Measurements from ENCODE around the gene WDFY4. TPM values are rescaled to one million over a fixed set of nuclear protein-coding genes. Genes with fewer than 3 reads are reported as not detected.

The WDFY4 gene
- total RNA-seq, 4 donors from 2014 or later = 0.61 to 3.8 (median 0.88) TPM

DNA sequence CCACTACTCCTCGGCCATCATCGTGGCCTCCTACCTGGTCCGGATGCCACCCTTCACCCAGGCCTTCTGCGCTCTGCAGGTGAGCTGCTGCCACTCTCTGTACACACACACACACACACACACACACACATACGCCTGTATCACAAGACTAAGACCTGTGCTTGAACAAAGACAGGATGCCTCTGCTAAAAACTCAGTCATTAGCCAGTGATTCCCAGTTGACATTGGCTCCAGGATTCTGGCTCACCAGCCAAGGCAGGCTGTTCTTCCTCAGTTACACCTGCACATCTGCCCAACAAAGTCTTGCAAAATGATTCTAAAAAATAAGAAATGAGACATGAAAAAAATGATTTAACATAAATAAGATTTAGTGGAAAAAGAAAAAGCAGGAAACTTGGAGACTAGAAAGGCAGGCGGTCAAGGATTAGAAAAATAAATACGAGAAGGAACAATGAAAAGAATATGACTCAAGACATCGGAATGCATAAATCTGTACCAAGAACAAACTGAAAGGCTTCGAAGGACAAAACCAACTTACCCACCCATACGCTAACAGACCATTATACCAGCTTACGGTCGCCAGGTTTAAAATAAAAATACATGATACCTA lies 262.3 kb downstream of the WDFY4 start:
- Histone ChIP-seq H3K27me3 (peaks cover 0 to 5% (median 0%) of the 10 kb centered on the region in 4 donors), H3K4me3 (no peak overlapping the region), H3K9me3 (no peaks in the 10 kb centered on the region), H3K4me1 (peaks cover 0 to 3% (median 0%) of the 10 kb centered on the region in 3 donors), H3K36me3 (no peaks in the 10 kb centered on the region), H3K27ac (no peak overlapping the region)
- TF ChIP-seq, protein P1, sequence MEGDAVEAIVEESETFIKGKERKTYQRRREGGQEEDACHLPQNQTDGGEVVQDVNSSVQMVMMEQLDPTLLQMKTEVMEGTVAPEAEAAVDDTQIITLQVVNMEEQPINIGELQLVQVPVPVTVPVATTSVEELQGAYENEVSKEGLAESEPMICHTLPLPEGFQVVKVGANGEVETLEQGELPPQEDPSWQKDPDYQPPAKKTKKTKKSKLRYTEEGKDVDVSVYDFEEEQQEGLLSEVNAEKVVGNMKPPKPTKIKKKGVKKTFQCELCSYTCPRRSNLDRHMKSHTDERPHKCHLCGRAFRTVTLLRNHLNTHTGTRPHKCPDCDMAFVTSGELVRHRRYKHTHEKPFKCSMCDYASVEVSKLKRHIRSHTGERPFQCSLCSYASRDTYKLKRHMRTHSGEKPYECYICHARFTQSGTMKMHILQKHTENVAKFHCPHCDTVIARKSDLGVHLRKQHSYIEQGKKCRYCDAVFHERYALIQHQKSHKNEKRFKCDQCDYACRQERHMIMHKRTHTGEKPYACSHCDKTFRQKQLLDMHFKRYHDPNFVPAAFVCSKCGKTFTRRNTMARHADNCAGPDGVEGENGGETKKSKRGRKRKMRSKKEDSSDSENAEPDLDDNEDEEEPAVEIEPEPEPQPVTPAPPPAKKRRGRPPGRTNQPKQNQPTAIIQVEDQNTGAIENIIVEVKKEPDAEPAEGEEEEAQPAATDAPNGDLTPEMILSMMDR (IDR thresholded peaks at IDR 0.05) = no peak
- no peak for TF ChIP-seq POLR2A (IDR thresholded peaks at IDR 0.05)
- WGBS, 2 donors = 36 to 58% methylated on average over 8 to 12 of the region's 12 CpGs
- DNase-seq = no peak
- intact Hi-C loops (cut with DNase I) = no loop called here

DNA sequence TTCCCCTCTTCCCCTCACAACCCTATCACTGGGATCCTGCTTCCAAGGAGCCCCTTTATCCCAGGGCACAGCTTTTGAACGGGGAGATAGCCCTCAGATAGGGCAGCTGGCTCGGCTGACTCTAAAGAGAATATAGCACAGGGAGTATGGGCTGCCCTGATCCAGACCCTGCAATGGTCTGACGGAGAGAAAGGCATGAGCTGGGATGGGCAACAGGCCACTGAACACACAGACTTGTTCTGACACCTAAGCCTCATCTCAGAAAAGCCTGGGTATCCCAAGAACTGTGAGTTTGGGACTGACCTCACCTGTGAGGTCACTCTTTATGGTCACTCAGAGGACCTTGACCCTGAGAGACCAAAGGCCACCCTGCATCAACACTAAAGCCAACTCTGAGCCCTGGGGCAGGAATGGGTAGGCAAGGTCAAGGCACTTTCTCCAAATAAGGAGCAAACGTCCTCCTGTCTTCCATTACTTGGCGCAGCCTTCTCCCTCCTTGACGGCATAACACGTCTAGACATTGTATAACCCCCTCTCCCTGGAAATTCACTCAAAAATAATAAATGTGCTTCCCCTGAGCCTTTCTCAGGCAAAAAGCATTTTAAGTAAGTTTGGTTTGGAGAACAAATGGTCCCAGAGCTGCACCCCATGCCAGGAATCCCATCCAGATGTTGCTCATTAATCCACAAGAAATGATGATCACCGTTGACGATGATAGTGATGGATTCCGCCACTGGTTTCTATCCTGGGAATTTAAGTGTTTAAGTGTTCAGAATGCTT lies 263.2 kb downstream of the WDFY4 start:
- Histone ChIP-seq H3K27ac (no peak overlapping the region), H3K27me3 (peaks cover 0 to 5% (median 0%) of the 10 kb centered on the region in 4 donors), H3K36me3 (no peaks in the 10 kb centered on the region), H3K9me3 (no peaks in the 10 kb centered on the region), H3K4me1 (peaks cover 0 to 3% (median 0%) of the 10 kb centered on the region in 3 donors), H3K4me3 (no peak overlapping the region)
- no peak for DNase-seq
- intact Hi-C loops (cut with DNase I) = no loop called here
- 63 to 70% methylated on average over 9 to 10 of the region's 10 CpGs for WGBS, 2 donors
- TF ChIP-seq, protein P1 (IDR thresholded peaks at IDR 0.05) = no peak
- TF ChIP-seq POLR2A (IDR thresholded peaks at IDR 0.05) = no peak

DNA sequence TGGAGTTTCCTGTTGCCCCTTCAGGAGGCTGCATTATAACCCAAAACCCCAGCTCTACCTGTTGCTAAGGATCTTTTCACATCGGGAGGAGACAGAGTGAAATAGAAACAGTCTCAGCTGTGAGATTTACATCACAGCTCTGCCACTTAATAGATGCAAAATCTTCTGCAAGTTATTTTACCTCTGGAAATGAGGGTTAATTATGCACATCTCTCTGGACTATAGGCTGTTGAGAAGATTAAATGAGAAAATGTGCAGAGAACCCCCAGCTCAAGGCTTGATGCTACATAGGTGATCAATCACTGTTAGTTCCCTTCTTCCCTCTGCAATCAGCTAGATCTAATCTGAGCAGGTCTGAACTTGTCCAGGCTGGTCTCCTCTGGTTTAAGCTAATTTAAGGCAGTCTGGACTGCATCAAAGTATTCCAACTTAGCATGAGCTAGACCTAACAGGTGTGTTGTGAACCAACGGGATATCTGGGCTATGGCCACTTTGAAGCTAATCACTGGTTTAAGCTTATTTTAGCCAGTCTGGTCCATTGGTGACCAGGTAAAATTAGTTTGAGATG lies 263.9 kb downstream of the WDFY4 start:
- TF ChIP-seq, protein P1 (IDR thresholded peaks at IDR 0.05) = no peak
- no peak for TF ChIP-seq POLR2A (IDR thresholded peaks at IDR 0.05)
- 63 to 100% methylated on average over 1 to 2 of the region's 2 CpGs for whole genome bisulfite sequencing, 2 donors
- no peak for DNase-seq
- Histone ChIP-seq H3K27me3 (peaks cover 0 to 5% (median 0%) of the 10 kb centered on the region in 4 donors), H3K4me3 (no peak overlapping the region), H3K9me3 (no peaks in the 10 kb centered on the region), H3K36me3 (no peaks in the 10 kb centered on the region), H3K27ac (no peak overlapping the region), H3K4me1 (peaks cover 0 to 3% (median 0%) of the 10 kb centered on the region in 3 donors)
- intact Hi-C loops (cut with DNase I) = no loop called here

DNA sequence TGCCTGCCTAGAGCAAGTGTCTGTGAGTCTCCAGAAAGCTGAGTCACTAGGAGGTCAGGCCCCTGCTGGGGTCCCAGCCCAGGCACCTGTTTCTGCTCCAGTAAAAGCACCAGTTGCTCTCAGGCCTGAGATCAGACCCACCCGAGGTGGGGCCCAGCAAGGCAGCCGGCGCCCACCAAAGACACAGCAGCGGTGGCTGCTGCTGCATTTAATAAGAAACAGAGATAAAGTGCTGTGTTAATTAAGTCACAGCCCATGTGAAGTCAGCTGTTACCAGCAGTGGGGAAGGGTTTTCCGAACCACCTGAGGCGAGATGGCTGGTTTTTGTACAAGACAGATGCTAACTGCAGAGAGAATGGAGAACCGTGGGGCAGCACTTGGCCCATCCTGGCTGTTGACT lies 267.0 kb downstream of the WDFY4 start:
- H3K4me3 ChIP-seq = no peak overlapping the region
- no peaks in the 10 kb centered on the region for H3K4me1 ChIP-seq
- WGBS, 2 donors = 62 to 90% methylated on average over 3 of the region's 7 CpGs
- TF ChIP-seq, protein P1 (IDR thresholded peaks at IDR 0.05) = no peak
- TF ChIP-seq POLR2A (IDR thresholded peaks at IDR 0.05) = no peak
- intact Hi-C loops (cut with DNase I) = no loop called here
- H3K27me3 ChIP-seq = peaks cover 0 to 5% (median 0%) of the 10 kb centered on the region in 4 donors
- H3K9me3 ChIP-seq = no peaks in the 10 kb centered on the region
- H3K27ac ChIP-seq = no peak overlapping the region
- no peaks in the 10 kb centered on the region for H3K36me3 ChIP-seq
- no peak for DNase-seq
